ENCODE results near the gene ASTN2.

DNA sequence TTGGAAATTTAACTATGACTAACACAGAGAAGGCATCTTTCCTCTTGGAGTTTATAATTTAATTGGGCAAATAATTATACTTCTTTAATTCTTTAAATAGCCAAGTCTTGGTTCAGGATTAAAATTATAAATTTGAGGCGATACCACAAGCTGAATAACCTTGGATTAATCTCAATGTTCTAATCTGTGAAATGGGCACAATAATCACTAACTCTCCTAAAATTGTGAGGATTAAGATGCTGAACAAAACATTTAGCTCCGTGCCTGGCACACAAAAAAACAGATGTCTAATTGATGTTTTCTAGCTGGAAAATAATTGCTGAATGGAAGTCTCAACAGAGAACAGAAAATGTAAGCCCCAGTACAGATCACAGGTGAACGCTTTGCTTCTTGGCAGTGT, 797.5 kb downstream of the ASTN2 start:
- TF ChIP-seq, protein P1, sequence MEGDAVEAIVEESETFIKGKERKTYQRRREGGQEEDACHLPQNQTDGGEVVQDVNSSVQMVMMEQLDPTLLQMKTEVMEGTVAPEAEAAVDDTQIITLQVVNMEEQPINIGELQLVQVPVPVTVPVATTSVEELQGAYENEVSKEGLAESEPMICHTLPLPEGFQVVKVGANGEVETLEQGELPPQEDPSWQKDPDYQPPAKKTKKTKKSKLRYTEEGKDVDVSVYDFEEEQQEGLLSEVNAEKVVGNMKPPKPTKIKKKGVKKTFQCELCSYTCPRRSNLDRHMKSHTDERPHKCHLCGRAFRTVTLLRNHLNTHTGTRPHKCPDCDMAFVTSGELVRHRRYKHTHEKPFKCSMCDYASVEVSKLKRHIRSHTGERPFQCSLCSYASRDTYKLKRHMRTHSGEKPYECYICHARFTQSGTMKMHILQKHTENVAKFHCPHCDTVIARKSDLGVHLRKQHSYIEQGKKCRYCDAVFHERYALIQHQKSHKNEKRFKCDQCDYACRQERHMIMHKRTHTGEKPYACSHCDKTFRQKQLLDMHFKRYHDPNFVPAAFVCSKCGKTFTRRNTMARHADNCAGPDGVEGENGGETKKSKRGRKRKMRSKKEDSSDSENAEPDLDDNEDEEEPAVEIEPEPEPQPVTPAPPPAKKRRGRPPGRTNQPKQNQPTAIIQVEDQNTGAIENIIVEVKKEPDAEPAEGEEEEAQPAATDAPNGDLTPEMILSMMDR (IDR thresholded peaks at IDR 0.05; ENCODE audit: low read depth, low read length): no peak
- TF ChIP-seq POLR2A (IDR thresholded peaks at IDR 0.05; ENCODE audit: extremely low read depth, insufficient read length) (no peak), MYC (IDR thresholded peaks at IDR 0.05; ENCODE audit: low read depth, low read length) (no peak)
- TF ChIP-seq, protein P2, sequence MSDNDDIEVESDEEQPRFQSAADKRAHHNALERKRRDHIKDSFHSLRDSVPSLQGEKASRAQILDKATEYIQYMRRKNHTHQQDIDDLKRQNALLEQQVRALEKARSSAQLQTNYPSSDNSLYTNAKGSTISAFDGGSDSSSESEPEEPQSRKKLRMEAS (IDR thresholded peaks at IDR 0.05; ENCODE audit: low read depth, low read length): no peak
